HG02798 (cell line): ENCODE data around the gene INS.
"Not testable (repeated sequence)": the region's sequence is repeated elsewhere in the genome, so short reads cannot be mapped to it uniquely, and the experiment has no call there.

Experiments used
- ATAC-seq: cut with Tn5 transposase; IDR thresholded peaks from one replicate; pipeline ENCODE4 v1.9.1; 2021; ENCODE audit warnings: mild to moderate bottlenecking; ENCODE audit not compliant: unreplicated experiment, poor library complexity

The INS gene

DNA sequence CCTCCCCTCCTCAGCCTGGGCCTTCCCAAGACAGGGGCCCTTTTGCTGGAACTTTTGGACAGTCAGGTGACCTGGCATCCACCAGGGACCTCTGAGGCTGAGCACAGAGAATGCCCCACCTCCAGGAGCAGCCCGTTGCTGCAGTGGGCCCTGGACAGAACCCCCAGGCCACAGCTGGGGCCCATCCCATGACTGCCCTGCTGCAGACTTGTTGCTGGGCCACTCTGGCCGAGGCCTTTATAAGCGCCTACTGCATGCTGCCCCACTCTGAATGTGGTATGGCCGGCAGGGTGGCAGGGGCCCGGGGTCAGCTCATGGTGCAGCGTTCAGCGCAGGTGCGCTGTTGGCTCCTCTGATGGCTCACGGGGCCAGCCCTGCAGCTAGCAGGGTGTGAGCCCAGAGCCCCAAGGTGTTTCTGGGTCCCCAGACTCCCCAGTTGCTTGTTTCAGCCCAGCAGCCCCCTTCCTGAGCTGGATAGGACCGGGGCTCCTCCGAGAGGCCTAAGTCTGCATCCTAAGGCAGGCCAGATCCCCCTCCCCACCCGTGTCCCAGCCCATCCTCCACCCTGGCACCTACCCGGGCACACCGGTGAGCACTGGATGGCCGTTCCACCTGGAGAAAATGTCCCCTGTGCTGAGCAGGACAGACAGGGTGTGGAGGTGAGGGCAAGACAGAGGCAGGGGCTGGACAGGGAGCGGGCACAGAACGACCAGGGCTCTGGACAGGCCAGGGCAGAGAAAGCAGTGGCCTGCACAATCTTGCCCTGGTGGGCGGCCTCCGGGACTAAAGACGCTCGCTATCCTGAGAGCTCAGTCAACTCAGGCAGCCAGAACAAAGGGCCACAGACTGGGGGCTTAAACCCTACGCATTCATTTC, 38.7 kb upstream of the INS start:
- no peak for ATAC-seq

- ATAC-seq = no peak
These were observed 37.8 kb upstream of the INS start for GRCh38 chr11:2198621-2199365.

GRCh38 chr11:2197771-2198520, 36.9 kb upstream of the INS start:
- ATAC-seq = no peak

DNA sequence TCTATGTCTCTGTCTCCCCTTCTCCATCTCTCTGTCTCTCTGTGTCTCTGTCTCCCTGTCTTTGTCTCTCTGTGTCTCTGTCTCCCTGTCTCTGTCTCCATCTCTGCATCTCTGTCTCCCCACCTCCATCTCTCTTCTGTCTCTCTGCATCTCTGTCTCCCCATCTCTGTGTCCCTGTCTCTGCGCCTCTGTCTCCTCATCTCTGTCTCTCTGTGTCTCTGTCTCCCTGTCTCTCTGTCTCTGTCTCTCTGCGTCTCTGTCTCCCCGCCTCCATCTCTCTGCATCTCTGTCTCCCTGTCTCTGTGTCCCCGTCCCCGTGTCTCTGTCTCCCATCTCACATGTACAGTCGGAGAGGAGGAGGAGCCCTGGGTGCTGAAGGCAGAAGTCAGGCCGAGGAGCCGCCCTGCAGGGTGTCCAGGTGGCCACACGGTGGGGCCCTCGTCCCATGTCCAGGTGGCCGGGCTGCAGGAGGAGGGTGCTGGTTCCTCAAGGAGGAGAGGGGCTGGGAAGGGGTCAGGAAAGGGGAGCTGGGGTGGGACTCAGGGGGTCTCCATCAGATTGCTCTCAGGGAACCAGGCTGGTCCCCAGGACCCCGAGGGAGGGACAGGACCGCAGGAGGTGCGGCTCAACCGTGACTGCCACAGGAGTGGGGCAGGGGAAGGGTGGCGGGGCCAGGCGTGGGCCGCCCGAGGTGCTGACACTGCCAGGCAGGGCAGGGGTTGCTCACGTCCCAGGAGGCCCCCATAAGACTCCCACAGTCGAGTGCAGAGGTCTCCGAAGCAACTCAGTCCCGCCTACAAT, 36.2 kb upstream of the INS start:
- ATAC-seq = no peak

DNA sequence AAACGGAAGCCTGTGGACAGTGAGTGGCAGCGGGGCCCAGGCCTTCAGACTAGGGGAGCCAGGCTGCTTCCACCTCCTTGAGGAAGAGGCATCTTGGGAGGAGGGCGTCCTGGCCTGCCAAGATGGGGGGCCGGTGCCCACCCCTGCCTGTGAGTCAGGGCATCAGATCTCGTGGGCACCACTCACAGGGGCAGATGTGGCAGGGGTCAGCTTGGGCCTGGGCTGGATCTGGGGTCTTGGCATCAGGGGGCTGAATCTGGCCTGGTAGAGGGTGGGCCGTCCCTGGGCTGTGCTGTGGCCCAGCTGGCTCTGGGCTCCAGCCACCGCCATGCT, 34.7 kb upstream of the INS start:
- ATAC-seq = no peak

- no peak for ATAC-seq
These were observed 34.1 kb upstream of the INS start for GRCh38 chr11:2194877-2195755.

DNA sequence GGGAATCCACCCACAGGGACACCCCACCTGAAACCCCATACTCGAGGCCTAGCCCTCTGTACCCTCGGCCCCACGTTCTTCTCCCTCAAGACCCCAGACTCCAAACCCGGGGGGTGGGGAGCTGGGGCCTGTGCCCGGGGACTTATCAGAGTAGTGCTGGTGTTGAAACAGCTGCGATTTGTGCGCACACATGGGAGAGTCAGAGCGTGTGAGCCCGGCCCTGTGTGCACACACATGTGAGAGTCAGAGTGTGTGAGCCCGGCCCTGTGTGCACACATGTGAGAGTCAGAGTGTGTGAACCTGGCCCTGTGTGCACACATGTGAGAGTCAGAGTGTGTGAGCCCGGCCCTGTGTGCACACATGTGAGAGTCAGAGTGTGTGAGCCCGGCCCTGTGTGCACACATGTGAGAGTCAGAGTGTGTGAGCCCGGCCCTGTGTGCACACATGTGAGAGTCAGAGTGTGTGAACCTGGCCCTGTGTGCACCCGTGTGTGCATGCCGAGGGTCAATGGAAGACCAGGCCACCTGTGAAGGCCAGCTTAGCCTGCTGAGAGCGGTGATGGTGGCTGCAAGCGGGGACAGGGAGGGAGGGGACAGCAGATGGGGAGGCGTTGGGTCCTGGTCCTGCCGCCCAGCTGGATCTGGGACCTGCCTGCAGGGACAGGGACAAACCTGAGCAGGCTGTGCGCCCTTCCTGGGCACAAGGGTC, 33.0 kb upstream of the INS start:
- not testable (repeated sequence) for ATAC-seq

DNA sequence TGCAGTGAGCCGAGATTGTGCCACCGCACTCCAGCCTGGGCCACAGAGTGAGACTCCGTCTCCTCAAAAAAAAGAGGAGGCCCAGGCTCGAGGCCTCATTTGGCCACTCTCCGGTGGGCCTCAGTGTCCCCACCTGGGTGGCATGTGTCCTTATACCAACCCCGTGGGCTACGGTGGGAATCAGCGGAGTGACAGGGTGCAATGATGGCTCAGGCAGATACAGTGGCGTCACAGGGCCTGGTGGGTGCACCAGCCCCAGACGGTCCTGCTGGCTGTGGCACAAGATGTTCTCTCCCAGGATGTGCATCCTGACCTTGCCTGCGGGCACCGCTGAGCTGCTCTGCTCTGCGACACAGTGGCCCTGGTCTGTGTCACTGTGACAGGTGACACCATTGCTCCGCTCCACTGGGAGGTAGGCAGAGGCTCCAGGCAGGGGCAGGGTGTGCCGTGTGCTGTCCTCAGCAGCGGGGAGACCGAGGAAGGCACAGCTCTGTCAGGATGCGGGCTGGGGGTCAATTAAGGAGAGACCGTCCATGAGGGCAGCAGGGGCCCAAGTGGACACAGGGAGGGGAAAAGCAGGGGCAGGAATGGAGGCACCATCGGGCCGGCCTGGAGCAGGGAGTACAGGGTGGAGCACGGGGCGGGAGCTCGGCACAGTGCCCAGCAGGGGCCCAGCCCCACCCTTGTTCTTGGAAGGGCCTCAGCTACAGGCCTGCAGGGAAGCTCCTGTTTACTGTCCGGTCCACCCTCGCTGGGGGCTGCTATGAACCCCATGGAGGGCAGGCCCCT, 32.3 kb upstream of the INS start:
- no peak for ATAC-seq

DNA sequence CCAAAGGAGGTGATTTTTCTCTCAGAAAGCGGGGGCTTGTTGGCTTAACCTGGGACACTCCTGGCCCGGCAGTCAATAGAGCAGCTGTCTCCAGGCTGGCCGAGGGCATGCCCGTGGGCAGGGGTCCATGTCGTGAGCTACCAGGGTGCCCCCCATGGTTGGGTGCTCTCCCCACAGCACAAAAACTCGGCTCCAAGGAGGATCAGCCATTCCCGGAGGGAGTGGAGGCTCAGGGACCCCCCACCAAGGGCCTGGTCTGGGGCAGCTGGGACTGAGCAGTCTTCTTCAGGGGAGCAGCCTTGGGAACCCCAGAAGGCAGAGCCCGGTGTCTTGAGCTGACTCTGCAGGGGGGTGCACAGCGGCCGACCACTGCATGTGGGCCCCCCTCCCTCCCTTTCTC, 31.4 kb upstream of the INS start:
- no peak for ATAC-seq

GRCh38 chr11:2191883-2192282, 30.9 kb upstream of the INS start:
- ATAC-seq = no peak

DNA sequence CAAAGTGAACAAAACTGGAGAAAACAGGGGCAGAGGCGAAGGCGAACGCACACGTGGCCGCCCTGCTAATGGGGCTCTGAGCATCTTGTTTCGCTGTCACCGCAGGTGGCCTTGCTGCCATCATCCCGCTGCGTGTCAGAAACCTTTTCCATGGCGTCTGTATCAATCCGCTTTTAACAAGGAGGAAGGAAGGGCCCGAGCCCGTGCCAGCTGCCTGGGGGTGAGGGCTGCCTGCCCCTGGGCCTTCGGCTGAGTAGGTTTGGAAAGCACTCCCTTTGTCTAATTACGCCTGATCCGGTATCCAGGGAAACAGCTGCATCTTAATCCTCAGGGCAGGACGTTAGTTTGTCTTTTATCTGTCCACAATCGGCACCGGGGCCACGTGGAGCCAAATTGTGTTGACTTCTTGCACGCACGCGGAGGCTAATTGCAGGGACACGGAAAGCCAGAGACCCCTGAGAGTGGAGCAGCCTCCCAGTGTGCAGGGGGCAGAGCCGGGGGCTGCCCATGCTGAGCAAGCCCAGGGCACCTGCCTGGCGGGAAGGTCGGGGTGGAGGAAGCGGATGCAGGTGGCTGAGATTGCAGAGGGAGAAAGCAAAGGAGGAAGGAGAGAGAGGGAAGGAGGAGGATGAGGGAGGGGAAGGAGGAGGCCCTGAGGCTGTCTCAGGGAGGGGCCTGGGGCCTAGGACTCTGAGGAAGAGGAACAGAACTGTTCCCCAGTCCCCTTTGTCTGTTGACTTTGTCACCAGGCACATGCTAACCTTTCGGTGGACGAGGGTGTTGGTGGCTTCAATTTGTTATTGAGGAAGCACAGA, 29.9 kb upstream of the INS start:
- no peak for ATAC-seq

DNA sequence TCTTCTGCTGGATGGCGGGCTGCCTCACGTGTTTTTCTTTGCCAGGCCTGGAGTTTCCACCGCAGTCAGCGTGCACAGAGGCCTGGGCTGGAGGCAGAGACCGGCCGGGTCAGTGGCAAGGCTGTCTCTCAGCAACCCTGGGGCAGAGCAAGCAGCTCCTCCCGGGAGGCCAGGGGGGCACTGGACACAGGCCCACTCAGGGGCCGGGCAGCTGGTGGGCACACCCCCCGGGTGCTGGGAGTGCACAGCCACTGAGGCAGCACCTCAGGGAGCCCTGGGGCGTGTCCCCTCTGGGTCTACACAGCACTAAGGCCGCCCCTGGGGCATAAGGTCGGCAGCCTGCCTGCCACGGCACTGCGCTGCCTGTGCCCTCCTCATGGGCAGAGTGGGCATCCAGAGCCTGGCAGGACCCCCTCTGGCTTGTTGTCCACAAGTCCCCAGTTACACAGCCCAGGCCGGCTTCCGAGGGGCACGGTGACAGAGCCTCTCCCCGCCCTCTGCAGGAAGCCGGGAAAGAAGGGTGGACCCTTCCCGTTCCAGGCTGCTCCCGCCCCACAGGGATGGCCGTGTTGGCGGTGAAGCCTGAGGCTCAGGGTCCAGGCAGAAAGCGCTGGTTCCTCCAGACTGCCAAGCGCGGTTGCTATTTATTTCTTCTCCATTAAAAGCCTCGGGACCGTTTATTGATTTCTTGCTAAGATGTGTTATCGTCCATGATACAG, 29.1 kb upstream of the INS start:
- no peak for ATAC-seq

- ATAC-seq = no peak
These were observed 27.7 kb upstream of the INS start for GRCh38 chr11:2188745-2189144.

DNA sequence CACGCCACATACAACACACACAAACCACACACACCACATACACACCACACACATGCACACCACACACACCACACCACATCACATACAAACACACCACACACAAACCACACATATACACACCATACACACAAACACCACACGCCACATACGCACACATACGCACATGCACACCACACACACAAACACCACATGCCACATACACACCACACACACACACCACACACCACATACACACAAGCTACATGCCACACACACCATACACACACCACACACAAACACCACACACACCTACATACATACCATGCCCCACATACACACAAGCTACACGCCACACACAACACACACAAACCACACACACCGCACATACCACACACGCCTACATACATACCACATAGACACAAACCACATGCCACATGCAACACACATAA, 26.3 kb upstream of the INS start:
- ATAC-seq = no peak

DNA sequence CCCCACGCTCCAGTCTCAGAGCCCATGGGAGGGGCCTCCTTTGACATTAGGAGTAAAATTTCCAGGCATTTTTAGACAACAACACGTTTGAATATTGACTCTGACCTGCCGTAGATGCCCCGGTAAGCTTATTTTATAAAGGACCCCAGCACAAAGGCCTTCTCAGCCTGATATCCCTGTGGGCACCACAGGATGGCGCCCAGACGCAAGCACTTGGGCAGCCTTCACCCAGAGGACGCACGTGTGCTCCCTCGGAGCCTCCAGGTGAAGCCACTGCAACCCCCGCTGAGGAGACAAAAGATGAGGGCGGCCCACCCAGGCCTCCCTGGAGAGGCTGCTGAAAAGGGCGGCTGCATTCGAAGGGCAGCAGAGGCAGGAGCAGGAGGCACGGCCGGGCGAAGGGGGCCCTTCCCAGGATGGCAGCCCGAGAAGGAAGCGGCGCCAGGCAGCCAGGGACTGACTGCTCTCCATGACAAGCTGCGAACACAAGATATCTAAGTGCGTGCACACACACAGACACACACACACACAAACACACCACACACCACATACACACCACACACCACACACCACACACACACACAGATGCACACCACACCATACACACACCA, 25.8 kb upstream of the INS start:
- no peak for ATAC-seq
